ENCODE results near the gene TMEM138.

Gene TMEM138

GRCh38 chr11:61354208-61354607, 8.0 kb upstream of the TMEM138 start:
- no peak for TF ChIP-seq CTCF (IDR thresholded peaks at IDR 0.05; ENCODE audit: extremely low read depth, insufficient read depth, missing control alignments)
- in situ Hi-C loops (cut with MboI; ENCODE audit: low pct_unique_long_range_greater_than_20kb, low sequenced_read_pairs, unreplicated experiment) = no loop called here
- DNase-seq (ENCODE audit: low spot score) = no peak

GRCh38 chr11:61356706-61357105, 5.5 kb upstream of the TMEM138 start:
- TF ChIP-seq CTCF (IDR thresholded peaks at IDR 0.05; ENCODE audit: extremely low read depth, insufficient read depth, missing control alignments) = no peak
- DNase-seq (ENCODE audit: low spot score) = no peak
- in situ Hi-C loops (cut with MboI; ENCODE audit: low pct_unique_long_range_greater_than_20kb, low sequenced_read_pairs, unreplicated experiment) = no loop called here

- no peak for TF ChIP-seq CTCF (IDR thresholded peaks at IDR 0.05; ENCODE audit: extremely low read depth, insufficient read depth, missing control alignments)
- peak; percentile 57 for DNase-seq (ENCODE audit: low spot score)
- in situ Hi-C loops (cut with MboI; ENCODE audit: low pct_unique_long_range_greater_than_20kb, low sequenced_read_pairs, unreplicated experiment) = no loop called here
Measured at GRCh38 chr11:61357233-61357893, 4.8 kb upstream of the TMEM138 start.

- in situ Hi-C loops (cut with MboI; ENCODE audit: low pct_unique_long_range_greater_than_20kb, low sequenced_read_pairs, unreplicated experiment) = no loop called here
- TF ChIP-seq CTCF (IDR thresholded peaks at IDR 0.05; ENCODE audit: extremely low read depth, insufficient read depth, missing control alignments) = no peak
Measured at GRCh38 chr11:61357894-61358239, 4.3 kb upstream of the TMEM138 start.

GRCh38 chr11:61358566-61358965, 3.6 kb upstream of the TMEM138 start:
- in situ Hi-C loops (cut with MboI; ENCODE audit: low pct_unique_long_range_greater_than_20kb, low sequenced_read_pairs, unreplicated experiment) = no loop called here
- DNase-seq (ENCODE audit: low spot score) = no peak
- no peak for TF ChIP-seq CTCF (IDR thresholded peaks at IDR 0.05; ENCODE audit: extremely low read depth, insufficient read depth, missing control alignments)

More at GRCh38 chr11:61357894-61358239, 4.3 kb upstream of the TMEM138 start:
- no peak for DNase-seq (ENCODE audit: low spot score)

- no peak for TF ChIP-seq CTCF (IDR thresholded peaks at IDR 0.05; ENCODE audit: extremely low read depth, insufficient read depth, missing control alignments)
- DNase-seq (ENCODE audit: low spot score) = no peak
- in situ Hi-C loops (cut with MboI; ENCODE audit: low pct_unique_long_range_greater_than_20kb, low sequenced_read_pairs, unreplicated experiment) = no loop called here
Measured at GRCh38 chr11:61359516-61359915, 2.7 kb upstream of the TMEM138 start.
